Glutamatergic neuron (in vitro differentiated cells): Measurements from ENCODE around the gene MPI. TPM values are rescaled to one million over a fixed set of nuclear protein-coding genes. Genes with fewer than 3 reads are reported as not detected.

ENCODE experiments used
- DNase-seq: peaks from one replicate; pipeline ENCODE4 v3.0.0; 2022
- H3K27ac Mint-ChIP-seq: one replicate; pipeline ENCODE4 v1.8.0; 2020; ENCODE audit warnings: mild to moderate bottlenecking, mixed read lengths, inconsistent platforms; ENCODE audit not compliant: unreplicated experiment
- H3K27me3 Mint-ChIP-seq: one replicate; pipeline ENCODE4 v1.8.0; 2020; ENCODE audit warnings: mild to moderate bottlenecking, moderate library complexity, mixed read lengths, inconsistent platforms; ENCODE audit not compliant: unreplicated experiment
- H3K36me3 Mint-ChIP-seq: one replicate; pipeline ENCODE4 v1.8.0; 2020; ENCODE audit warnings: mild to moderate bottlenecking, mixed read lengths, inconsistent platforms; ENCODE audit not compliant: unreplicated experiment
- H3K4me1 Mint-ChIP-seq: one replicate; pipeline ENCODE4 v1.8.0; 2020; ENCODE audit warnings: mild to moderate bottlenecking, low read depth, mixed read lengths, inconsistent platforms; ENCODE audit not compliant: unreplicated experiment
- H3K4me3 Mint-ChIP-seq: one replicate; pipeline ENCODE4 v1.8.0; 2020; ENCODE audit warnings: mild to moderate bottlenecking, mixed read lengths, inconsistent platforms; ENCODE audit not compliant: unreplicated experiment
- H3K9me3 Mint-ChIP-seq: one replicate; pipeline ENCODE4 v1.8.0; 2020; ENCODE audit warnings: mild to moderate bottlenecking, moderate library complexity, mixed read lengths, inconsistent platforms; ENCODE audit not compliant: unreplicated experiment
- CTCF ChIP-seq: fragments of 200-600 bp; sonication (generic); IDR thresholded peaks from one replicate; pipeline ENCODE4 v1.5.0; 2021; ENCODE audit not compliant: partially characterized antibody, unreplicated experiment
- total RNA-seq: library from RNA; stranded (reverse); fragmentation: NEBNext Ultra II Directional; extraction: Animal tissue kit (Norgen Biotek cat#: 25700); gene quantifications from one replicate; pipeline ENCODE4 v1.2.1, GENCODE V29; 2021; ENCODE audit not compliant: unreplicated experiment

Gene MPI
- total RNA-seq, 1 donor from 2014 or later = 33.1 TPM

GRCh38 chr15:74843445-74843828, 46.4 kb upstream of the MPI start:
- peaks cover 4% of the 10 kb centered on the region for H3K9me3 Mint-ChIP-seq

GRCh38 chr15:74843891-74844299, 45.9 kb upstream of the MPI start:
- Mint-ChIP-seq H3K4me3 (no peak overlapping the region), H3K9me3 (peaks cover 6% of the 10 kb centered on the region), H3K27ac (no peak overlapping the region), H3K4me1 (peaks cover 7% of the 10 kb centered on the region), H3K27me3 (peaks cover 12% of the 10 kb centered on the region), H3K36me3 (no peaks in the 10 kb centered on the region)
- no peak for TF ChIP-seq CTCF
- no peak for DNase-seq

More at GRCh38 chr15:74843445-74843828, 46.4 kb upstream of the MPI start:
- Mint-ChIP-seq H3K4me3 (peak overlapping the region; percentile 87), H3K27ac (peak overlapping the region; percentile 88), H3K4me1 (peaks cover 7% of the 10 kb centered on the region), H3K27me3 (peaks cover 12% of the 10 kb centered on the region), H3K36me3 (no peaks in the 10 kb centered on the region)
- TF ChIP-seq CTCF = no peak
- no peak for DNase-seq

GRCh38 chr15:74844319-74845207, 45.3 kb upstream of the MPI start:
- Mint-ChIP-seq H3K27ac (peak overlapping the region; percentile 28), H3K9me3 (peaks cover 6% of the 10 kb centered on the region), H3K36me3 (no peaks in the 10 kb centered on the region), H3K4me1 (peaks cover 7% of the 10 kb centered on the region), H3K27me3 (peaks cover 12% of the 10 kb centered on the region), H3K4me3 (no peak overlapping the region)
- no peak for DNase-seq
- TF ChIP-seq CTCF = no peak

- DNase-seq = no peak
- Mint-ChIP-seq H3K9me3 (peaks cover 6% of the 10 kb centered on the region), H3K4me1 (peaks cover 7% of the 10 kb centered on the region), H3K27ac (no peak overlapping the region), H3K36me3 (no peaks in the 10 kb centered on the region), H3K4me3 (no peak overlapping the region), H3K27me3 (peaks cover 12% of the 10 kb centered on the region)
- no peak for TF ChIP-seq CTCF
Observed at GRCh38 chr15:74845208-74845568, 44.7 kb upstream of the MPI start.

- Mint-ChIP-seq H3K4me1 (peaks cover 7% of the 10 kb centered on the region), H3K9me3 (peaks cover 6% of the 10 kb centered on the region), H3K27ac (no peak overlapping the region), H3K4me3 (no peak overlapping the region), H3K36me3 (no peaks in the 10 kb centered on the region), H3K27me3 (peaks cover 12% of the 10 kb centered on the region)
- no peak for DNase-seq
- no peak for TF ChIP-seq CTCF
Observed at GRCh38 chr15:74845581-74845980, 44.3 kb upstream of the MPI start.
